ENCODE results near the gene BICRAL.

DNA sequence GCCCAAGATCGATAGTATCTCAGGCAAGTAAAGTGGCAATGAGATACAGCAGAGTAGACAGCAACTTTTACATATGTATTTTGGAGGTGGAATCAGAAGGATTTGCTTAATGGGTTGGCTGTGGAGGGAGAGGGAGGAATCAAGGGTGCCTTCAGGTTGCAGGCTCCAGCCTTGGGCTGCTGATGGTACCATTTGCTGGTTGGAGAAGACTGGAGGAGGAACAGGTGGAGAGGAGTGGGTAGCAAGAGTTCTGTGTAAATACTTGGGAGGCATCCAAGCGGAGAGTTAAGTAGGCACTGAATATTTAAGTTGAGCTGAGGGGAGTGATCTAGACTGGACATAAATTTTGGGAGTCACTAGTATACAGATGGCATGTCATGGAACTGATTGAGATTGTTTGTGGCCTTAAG, 5.2 kb downstream of the BICRAL start:
- TF ChIP-seq, protein P1, sequence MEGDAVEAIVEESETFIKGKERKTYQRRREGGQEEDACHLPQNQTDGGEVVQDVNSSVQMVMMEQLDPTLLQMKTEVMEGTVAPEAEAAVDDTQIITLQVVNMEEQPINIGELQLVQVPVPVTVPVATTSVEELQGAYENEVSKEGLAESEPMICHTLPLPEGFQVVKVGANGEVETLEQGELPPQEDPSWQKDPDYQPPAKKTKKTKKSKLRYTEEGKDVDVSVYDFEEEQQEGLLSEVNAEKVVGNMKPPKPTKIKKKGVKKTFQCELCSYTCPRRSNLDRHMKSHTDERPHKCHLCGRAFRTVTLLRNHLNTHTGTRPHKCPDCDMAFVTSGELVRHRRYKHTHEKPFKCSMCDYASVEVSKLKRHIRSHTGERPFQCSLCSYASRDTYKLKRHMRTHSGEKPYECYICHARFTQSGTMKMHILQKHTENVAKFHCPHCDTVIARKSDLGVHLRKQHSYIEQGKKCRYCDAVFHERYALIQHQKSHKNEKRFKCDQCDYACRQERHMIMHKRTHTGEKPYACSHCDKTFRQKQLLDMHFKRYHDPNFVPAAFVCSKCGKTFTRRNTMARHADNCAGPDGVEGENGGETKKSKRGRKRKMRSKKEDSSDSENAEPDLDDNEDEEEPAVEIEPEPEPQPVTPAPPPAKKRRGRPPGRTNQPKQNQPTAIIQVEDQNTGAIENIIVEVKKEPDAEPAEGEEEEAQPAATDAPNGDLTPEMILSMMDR (IDR thresholded peaks at IDR 0.05): no peak
- no peak for TF ChIP-seq POLR2A (IDR thresholded peaks at IDR 0.05)

Data from right lobe of liver (tissue), 4 donors.